HepG2 (cell line): ENCODE measurements around the gene ANO3. TPM values are rescaled to one million over a fixed set of nuclear protein-coding genes. Genes with fewer than 3 reads are reported as not detected.

ENCODE experiments used
- ATAC-seq: fragments of 200-7000 bp; cut with Tn5 transposase; 3 replicates; pipeline ENCODE4 v1.9.1; 2020; ENCODE audit warnings: mild to moderate bottlenecking, moderate library complexity
- BruUV-seq: library from RNA; stranded (reverse); fragments of 400-500 nt; replicated peaks from 2 replicates; lab custom pipeline; 2021; lab: Mats Ljungman, UMichigan
- CTCF ChIA-PET: fragments of 300-600 bp; formaldehyde crosslinking; extraction: SDS; loops from one replicate; lab custom pipeline; 2021; ENCODE audit warnings: low total read pairs, inconsistent platforms, low intra/inter-chr PET ratio; lab: Yijun Ruan, JAX
- POLR2A ChIA-PET: fragments of 350-600 bp; sonication (Branson Sonifier 250); formaldehyde crosslinking; loops from one replicate; lab custom pipeline; 2020; ENCODE audit warnings: antibody characterized with exemption, inconsistent platforms; lab: Yijun Ruan, JAX
- DNase-seq: peaks from one replicate; pipeline ENCODE4 v3.0.0-alpha.2; 2015; ENCODE audit warnings: low spot score
- FAIRE-seq: peaks from 3 replicates; lab custom pipeline; 2011; peaks lifted over from hg19 to GRCh38; lab: Jason Lieb, UNC
- H2AFZ ChIP-seq: one replicate; pipeline ENCODE4 v1.6.1; 2011; ENCODE audit warnings: low read length, inconsistent platforms
- H3K27ac ChIP-seq: fragments of 300-600 bp; 3 replicates; pipeline ENCODE4 v1.8.0; 2011; ENCODE audit warnings: mixed run types, mild to moderate bottlenecking, mixed read lengths, low read length, inconsistent platforms; ENCODE audit not compliant: insufficient read depth; ENCODE audit errors: extremely low read length
- H3K27me3 ChIP-seq, 2 experiments: fragments of 200-600 bp in 1 of 2; 2 replicates in 1 of 2; 3 replicates in 1 of 2; pipeline versions ENCODE4 v1.6.0 to v1.8.0; 2011; ENCODE audit warnings: low read length in 2 of 2, mild to moderate bottlenecking in 2 of 2, moderate library complexity in 2 of 2, inconsistent platforms in 1 of 2; ENCODE audit not compliant: insufficient read depth in 2 of 2, control insufficient read depth in 1 of 2
- H3K36me3 ChIP-seq, 2 experiments: fragments of 200-600 bp in 1 of 2; replicated peaks in 1 of 2; 2 replicates in 1 of 2; 3 replicates in 1 of 2; pipeline versions ENCODE4 v1.5.1 to v1.8.0; 2011; ENCODE audit warnings: low read length in 2 of 2, inconsistent platforms in 1 of 2; ENCODE audit not compliant: insufficient read depth in 2 of 2, control insufficient read depth in 1 of 2
- H3K4me1 ChIP-seq: 2 replicates; pipeline ENCODE4 v1.5.1; 2012; ENCODE audit warnings: low read length, inconsistent platforms; ENCODE audit not compliant: insufficient read depth
- H3K4me2 ChIP-seq: 2 replicates; pipeline ENCODE4 v1.6.0; 2011; ENCODE audit warnings: low read depth, low read length, inconsistent platforms
- H3K4me3 ChIP-seq, 3 experiments: fragments of 200-600 bp in 1 of 3; sonication (generic), shearing (Covaris generic) in 1 of 3; replicated peaks in 1 of 3; 2 replicates each; pipeline ENCODE4 v1.5.1; 2011 to 2016; ENCODE audit warnings: low read length in 3 of 3, inconsistent platforms in 2 of 3, low read depth in 2 of 3, mild to moderate bottlenecking in 2 of 3, control low read depth in 1 of 3, mixed read lengths in 1 of 3; ENCODE audit not compliant: insufficient read depth in 1 of 3
- H3K79me2 ChIP-seq: one replicate; pipeline ENCODE4 v1.6.1; 2011; ENCODE audit warnings: low read length, inconsistent platforms; ENCODE audit not compliant: insufficient read depth
- H3K9ac ChIP-seq: 2 replicates; pipeline ENCODE4 v1.6.0; 2011; ENCODE audit warnings: mild to moderate bottlenecking, low read depth, low read length, inconsistent platforms; ENCODE audit not compliant: insufficient read depth
- H3K9me3 ChIP-seq: 2 replicates; pipeline ENCODE4 v1.5.1; 2012; ENCODE audit warnings: mild to moderate bottlenecking, low read length
- H4K20me1 ChIP-seq: 2 replicates; pipeline ENCODE4 v1.6.0; 2011; ENCODE audit warnings: inconsistent platforms, mild to moderate bottlenecking, low read length, moderate library complexity; ENCODE audit not compliant: insufficient read depth
- FLYWCH1 ChIP-seq: sonication (generic); formaldehyde crosslinking; IDR thresholded peaks from 2 replicates; pipeline ENCODE4 v1.8.1; 2023; ENCODE audit warnings: mild to moderate bottlenecking, missing genetic modification reagents
- GTF2F1 ChIP-seq: fragments of 150-350 bp; IDR thresholded peaks from 2 replicates; pipeline ENCODE4 v1.6.1; 2014; ENCODE audit warnings: low read length
- HOXD1 ChIP-seq: sonication (generic); formaldehyde crosslinking; IDR thresholded peaks from 2 replicates; pipeline ENCODE4 v1.5.0; 2020; ENCODE audit warnings: missing genetic modification reagents
- MAFF ChIP-seq: IDR thresholded peaks from 2 replicates; pipeline ENCODE4 v1.6.1; 2011; ENCODE audit warnings: low read depth, low read length, improper control_type of control experiment
- MAFK ChIP-seq, 2 experiments: IDR thresholded peaks in 1 of 2; conservative IDR thresholded peaks in 1 of 2; 2 replicates each; pipeline ENCODE4 v1.6.1; 2011; ENCODE audit warnings: improper control_type of control experiment in 2 of 2, low read length in 2 of 2
- MBD4 ChIP-seq: IDR thresholded peaks from 2 replicates; pipeline ENCODE4 v1.6.1; 2012; ENCODE audit warnings: low read length, inconsistent platforms, borderline replicate concordance
- NR2F1 ChIP-seq, 2 experiments: fragments of 450-650 bp in 1 of 2; formaldehyde crosslinking in 1 of 2; IDR thresholded peaks; 2 replicates each; pipeline versions ENCODE4 v1.5.0 to v1.6.1; 2016 to 2020; ENCODE audit warnings: mild to moderate bottlenecking in 1 of 2, missing compliant biosample characterization in 1 of 2, missing genetic modification reagents in 1 of 2, moderate library complexity in 1 of 2
- RORA ChIP-seq: sonication (generic); formaldehyde crosslinking; IDR thresholded peaks from 2 replicates; pipeline ENCODE4 v1.5.0; 2020; ENCODE audit warnings: mild to moderate bottlenecking, missing genetic modification reagents, moderate library complexity
- SOX6 ChIP-seq, 2 experiments: fragments of 450-650 bp in 1 of 2; sonication (generic) in 1 of 2; formaldehyde crosslinking in 1 of 2; IDR thresholded peaks; 2 replicates each; pipeline versions ENCODE4 v1.4.0 to v1.6.1; 2017 to 2020; ENCODE audit warnings: antibody characterized with exemption in 1 of 2, mild to moderate bottlenecking in 1 of 2, missing genetic modification reagents in 1 of 2
- SRY ChIP-seq: sonication (generic); formaldehyde crosslinking; IDR thresholded peaks from 2 replicates; pipeline ENCODE4 v1.8.0; 2022; ENCODE audit warnings: mild to moderate bottlenecking, missing genetic modification reagents
- TCF7L2 ChIP-seq: IDR thresholded peaks from 2 replicates; pipeline ENCODE4 v1.6.1; 2011; ENCODE audit warnings: mild to moderate bottlenecking, low read depth, low read length, moderate library complexity
- ZBTB20 ChIP-seq: sonication (generic); formaldehyde crosslinking; IDR thresholded peaks from 2 replicates; pipeline ENCODE4 v1.8.1; 2023; ENCODE audit warnings: missing genetic modification reagents, low read depth, mild to moderate bottlenecking, borderline replicate concordance
- ZBTB7A ChIP-seq: sonication (generic); formaldehyde crosslinking; IDR thresholded peaks from 2 replicates; pipeline ENCODE4 v1.8.0; 2022; ENCODE audit warnings: mild to moderate bottlenecking, missing genetic modification reagents
- ZMAT3 ChIP-seq: sonication (generic); formaldehyde crosslinking; conservative IDR thresholded peaks from 2 replicates; pipeline ENCODE4 v1.7.0; 2021; ENCODE audit warnings: missing genetic modification reagents
- ZNF326 ChIP-seq: sonication (generic); formaldehyde crosslinking; IDR thresholded peaks from 2 replicates; pipeline ENCODE4 v1.4.0; 2020; ENCODE audit warnings: missing genetic modification reagents, borderline replicate concordance
- ZNF383 ChIP-seq: sonication (generic); formaldehyde crosslinking; IDR thresholded peaks from 2 replicates; pipeline ENCODE4 v1.4.0; 2020; ENCODE audit warnings: missing genetic modification reagents, mild to moderate bottlenecking, borderline replicate concordance
- ZNF703 ChIP-seq: sonication (generic); formaldehyde crosslinking; IDR thresholded peaks from 2 replicates; pipeline ENCODE4 v1.5.1; 2020; ENCODE audit warnings: missing genetic modification reagents, mild to moderate bottlenecking, moderate library complexity, borderline replicate concordance
- ZNF850 ChIP-seq: sonication (generic); formaldehyde crosslinking; conservative IDR thresholded peaks from 2 replicates; pipeline ENCODE4 v1.9.0; 2021; ENCODE audit warnings: mild to moderate bottlenecking, missing genetic modification reagents
- WGBS: methylation state at CpG from one replicate; pipeline ENCODE4 v1.1.6; 2017; ENCODE audit warnings: low lambda C conversion rate; 5-methylcytosine and 5-hydroxymethylcytosine counted together
- in situ Hi-C: cut with HindIII; loops from 2 replicates; pipeline ENCODE4 v1.10.0; 2017; ENCODE audit warnings: low pct_unique_long_range_greater_than_20kb; ENCODE audit not compliant: extremely low pct_ligation_motif_present
- intact Hi-C: fragments of 100-400 bp; cut with micrococcal nuclease; formaldehyde crosslinking; loops from one replicate; pipeline ENCODE4 v1.10.0; 2022; ENCODE audit not compliant: unreplicated experiment
- polyA plus RNA-seq, 8 experiments: library from polyadenylated mRNA; depleted of rRNA in 3 of 8; stranded (reverse) in 7 of 8; unstranded in 1 of 8; fragments of >200 nt; fragmentation: Illumina TruSeq in 4 of 8; extraction: Trizol in 4 of 8; gene quantifications; 2 replicates each; pipeline versions ENCODE4 v1.2.1 to v1.2.3, GENCODE V29; 2011 to 2016; ENCODE audit warnings: low read depth in 4 of 8, missing spikeins in 1 of 8, mixed read lengths in 1 of 8; ENCODE audit not compliant: insufficient read depth in 1 of 8
- total RNA-seq, 5 experiments: library from RNA; depleted of rRNA; stranded (reverse); fragments of >200 nt; fragmentation: Illumina TruSeq; extraction: Trizol; gene quantifications; 2 replicates each; pipeline ENCODE4 v1.2.3, GENCODE V29; 2016; ENCODE audit warnings: low read depth in 1 of 5
- TF ChIP-seq, protein P1 (sequence below): sonication (generic); formaldehyde crosslinking; conservative IDR thresholded peaks from 2 replicates; pipeline ENCODE4 v1.4.0; 2020; ENCODE audit warnings: missing genetic modification reagents

ANO3 gene
- total and polyA plus RNA-seq, 2 of the 13 experiments (the other 11 are each of a cell fraction or from before 2014, with no cell fraction given): 0.17 to 0.44 TPM

GRCh38 chr11:26443617-26444016, 111.7 kb downstream of the ANO3 start:
- no TSS peak for BruUV-seq
- Histone ChIP-seq H3K4me3 (no peak overlapping the region), H3K27ac (no peak overlapping the region), H3K79me2 (no peaks in the 10 kb centered on the region), H3K27me3 (no peaks in the 10 kb centered on the region), H3K4me2 (no peak overlapping the region), H3K9ac (no peak overlapping the region), H3K9me3 (no peaks in the 10 kb centered on the region), H2AFZ (no peak overlapping the region), H3K36me3 (no peaks in the 10 kb centered on the region), H3K4me1 (no peaks in the 10 kb centered on the region), H4K20me1 (no peaks in the 10 kb centered on the region)
- TF ChIP-seq RORA (CRISPR knock-in tag) (no peak), MAFF (peak; percentile 98), MAFK (conservative IDR thresholded peaks at IDR 0.05 in 1 of 2, IDR thresholded peaks at IDR 0.05 in 1 of 2; ENCODE audit: low read length in 2 of 2) (peak; percentile 97 to 99)
- no peak for FAIRE-seq
- ATAC-seq: no peak
- WGBS: 0% methylated on average over 3 of the region's 3 CpGs
- DNase-seq: no peak
- intact Hi-C loops (no loop called here), in situ Hi-C loops (no loop called here)
- CTCF ChIA-PET: no interaction called here
- POLR2A ChIA-PET: no interaction called here

DNA sequence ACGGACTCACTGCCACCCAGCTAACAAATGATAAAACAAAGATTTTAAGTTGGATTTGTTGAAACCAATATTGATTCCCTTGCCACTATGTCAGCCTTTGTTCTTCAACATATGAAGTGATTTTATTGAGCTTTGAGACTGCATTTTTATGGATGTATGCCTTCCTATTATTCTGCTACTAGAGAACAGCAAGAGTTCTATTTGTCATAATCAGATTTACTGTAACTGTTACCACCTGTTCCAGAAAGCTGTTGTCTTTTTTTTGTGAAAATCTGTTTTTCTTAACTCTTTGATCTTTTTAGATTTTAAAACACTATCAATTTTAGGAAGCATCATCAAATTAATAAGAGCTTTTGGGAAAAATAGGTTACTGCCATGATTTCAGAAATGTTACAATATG, 125.7 kb downstream of the ANO3 start:
- no peak overlapping the region for H3K4me3 ChIP-seq
- in situ Hi-C loops: no loop called here
- intact Hi-C loops: no loop called here

More for the DNA sequence above, 125.7 kb downstream of the ANO3 start:
- FAIRE-seq (no peak), ATAC-seq (no peak), DNase-seq (no peak)
- Histone ChIP-seq H3K27me3 (no peaks in the 10 kb centered on the region), H3K4me1 (no peaks in the 10 kb centered on the region), H3K27ac (no peak overlapping the region), H2AFZ (no peak overlapping the region), H4K20me1 (no peaks in the 10 kb centered on the region), H3K4me2 (no peak overlapping the region), H3K9ac (no peak overlapping the region), H3K79me2 (no peaks in the 10 kb centered on the region), H3K36me3 (no peaks in the 10 kb centered on the region), H3K9me3 (no peaks in the 10 kb centered on the region)
- no peak for TF ChIP-seq MBD4
- no peak for TF ChIP-seq NR2F1 (CRISPR knock-in tag; IDR thresholded peaks at IDR 0.05)
- TF ChIP-seq ZBTB20 (CRISPR knock-in tag): no peak
- no peak for TF ChIP-seq ZNF326
- TF ChIP-seq HOXD1 (CRISPR knock-in tag): no peak
- TF ChIP-seq ZNF850 (CRISPR knock-in tag): no peak
- no peak for TF ChIP-seq ZNF703
- TF ChIP-seq TCF7L2: no peak
- TF ChIP-seq ZBTB7A: no peak
- no peak for TF ChIP-seq SRY (CRISPR knock-in tag)
- no peak for TF ChIP-seq ZMAT3 (CRISPR knock-in tag)
- TF ChIP-seq GTF2F1: no peak
- TF ChIP-seq FLYWCH1 (CRISPR knock-in tag): no peak
- TF ChIP-seq ZNF383: no peak
- TF ChIP-seq, protein P1, sequence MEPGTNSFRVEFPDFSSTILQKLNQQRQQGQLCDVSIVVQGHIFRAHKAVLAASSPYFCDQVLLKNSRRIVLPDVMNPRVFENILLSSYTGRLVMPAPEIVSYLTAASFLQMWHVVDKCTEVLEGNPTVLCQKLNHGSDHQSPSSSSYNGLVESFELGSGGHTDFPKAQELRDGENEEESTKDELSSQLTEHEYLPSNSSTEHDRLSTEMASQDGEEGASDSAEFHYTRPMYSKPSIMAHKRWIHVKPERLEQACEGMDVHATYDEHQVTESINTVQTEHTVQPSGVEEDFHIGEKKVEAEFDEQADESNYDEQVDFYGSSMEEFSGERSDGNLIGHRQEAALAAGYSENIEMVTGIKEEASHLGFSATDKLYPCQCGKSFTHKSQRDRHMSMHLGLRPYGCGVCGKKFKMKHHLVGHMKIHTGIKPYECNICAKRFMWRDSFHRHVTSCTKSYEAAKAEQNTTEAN (CRISPR knock-in tag): no peak
- TF ChIP-seq SOX6 (IDR thresholded peaks at IDR 0.05): no peak
- TF ChIP-seq SOX6 (CRISPR knock-in tag; IDR thresholded peaks at IDR 0.05): no peak
- BruUV-seq: no TSS peak
- ChIA-PET POLR2A (no interaction called here), CTCF (no interaction called here)
- WGBS: 0% methylated on average over 1 of the region's 1 CpG
